Kidney (tissue), 14 donors: ENCODE results near the gene FBN1. TPM values are rescaled to one million over a fixed set of nuclear protein-coding genes. Genes with fewer than 3 reads are reported as not detected.

Experiments used
- DNase-seq, 5 donors: peaks; one replicate each; pipeline ENCODE4 v3.0.0-alpha.2; 2013 to 2020
- FAIRE-seq: peaks from 2 replicates; lab custom pipeline; 2012; peaks lifted over from hg19 to GRCh38; lab: Jason Lieb, UNC
- H3K27ac ChIP-seq, 2 donors: one replicate each; pipeline ENCODE4 v1.7.0; 2013; ENCODE audit warnings: low read depth in 2 of 2, low read length in 2 of 2, inconsistent platforms in 1 of 2
- H3K27me3 ChIP-seq: one replicate; pipeline ENCODE4 v1.7.1; 2013; ENCODE audit warnings: low read length, inconsistent platforms; ENCODE audit not compliant: control insufficient read depth, insufficient read depth
- H3K36me3 ChIP-seq, 3 donors: one replicate each; pipeline versions ENCODE4 v1.7.0 to v1.7.1; 2013; ENCODE audit warnings: low read length in 3 of 3, control low read depth in 1 of 3, inconsistent platforms in 1 of 3; ENCODE audit not compliant: insufficient read depth in 3 of 3, control insufficient read depth in 2 of 3
- H3K4me1 ChIP-seq, 3 donors: one replicate each; pipeline versions ENCODE4 v1.7.0 to v1.7.1; 2013; ENCODE audit warnings: low read length in 3 of 3, inconsistent platforms in 1 of 3, low read depth in 1 of 3; ENCODE audit not compliant: control insufficient read depth in 2 of 3, insufficient read depth in 2 of 3
- H3K4me3 ChIP-seq, 3 donors: one replicate each; pipeline versions ENCODE4 v1.7.0 to v1.8.1; 2013; ENCODE audit warnings: low read length in 3 of 3, control low read depth in 1 of 3, inconsistent platforms in 1 of 3
- H3K9ac ChIP-seq, 3 donors: one replicate each; pipeline versions ENCODE4 v1.7.0 to v1.7.1; 2013; ENCODE audit warnings: low read length in 3 of 3, control low read depth in 1 of 3, inconsistent platforms in 1 of 3
- H3K9me3 ChIP-seq, 3 donors: one replicate each; pipeline versions ENCODE4 v1.7.0 to v1.7.1; 2013; ENCODE audit warnings: low read length in 3 of 3, control low read depth in 1 of 3, inconsistent platforms in 1 of 3; ENCODE audit not compliant: control insufficient read depth in 2 of 3, insufficient read depth in 1 of 3
- CTCF ChIP-seq: IDR thresholded peaks from 3 replicates; pipeline ENCODE4 v1.5.1; 2012; ENCODE audit warnings: mild to moderate bottlenecking, moderate library complexity, borderline replicate concordance; ENCODE audit not compliant: insufficient read depth; ENCODE audit errors: extremely low read depth
- intact Hi-C: fragments of 100-400 bp; cut with DNase I; formaldehyde crosslinking; loops from one replicate; pipeline ENCODE4 v1.11.1; 2022
- polyA plus RNA-seq: library from polyadenylated mRNA; stranded (reverse); fragments of 350-450 nt; fragmentation: Illumina TruSeq; extraction: RNeasy Lipid Tissue Mini Kit (QIAGEN cat#74804); gene quantifications from one replicate; pipeline ENCODE4 v1.2.3, GENCODE V29; 2014; ENCODE audit warnings: low read depth, low replicate concordance; ENCODE audit not compliant: insufficient read depth
- total RNA-seq: library from RNA; stranded (reverse); fragmentation: NEBNext Ultra II Directional; extraction: Animal tissue kit (Norgen Biotek cat#: 25700); gene quantifications from one replicate; pipeline ENCODE4 v1.2.1, GENCODE V29; 2021
- donor health status: control.
- donor health status: control.
- donor health status: control.
- donor health status: control.
- donor health status: control.
- donor health status: DM: yes; HTN: yes; CAD: no.
- donor health status: Normal renal cell carcinoma (clear cell type).

The FBN1 gene
- total and polyA plus RNA-seq, 2 donors from 2014 or later: 2.4 to 30.8 TPM

- H3K4me3 ChIP-seq: no peak overlapping the region
- no peaks in the 10 kb centered on the region for H3K27me3 ChIP-seq
- intact Hi-C loops: no loop called here
- TF ChIP-seq CTCF: no peak
- no peaks in the 10 kb centered on the region for H3K36me3 ChIP-seq
- FAIRE-seq: no peak
- DNase-seq: no peak
- no peak overlapping the region for H3K9ac ChIP-seq
- no peaks in the 10 kb centered on the region for H3K9me3 ChIP-seq
- H3K27ac ChIP-seq: no peak overlapping the region
- no peaks in the 10 kb centered on the region for H3K4me1 ChIP-seq
These were observed 10.6 kb downstream of the FBN1 start for GRCh38 chr15:48634893-48635292.

- no peak overlapping the region for H3K27ac ChIP-seq
- H3K36me3 ChIP-seq: no peaks in the 10 kb centered on the region
- DNase-seq (no peak), FAIRE-seq (no peak)
- no peaks in the 10 kb centered on the region for H3K27me3 ChIP-seq
- no peak overlapping the region for H3K4me3 ChIP-seq
- no peaks in the 10 kb centered on the region for H3K9me3 ChIP-seq
- TF ChIP-seq CTCF: no peak
- H3K4me1 ChIP-seq: no peaks in the 10 kb centered on the region
- intact Hi-C loops: no loop called here
- no peak overlapping the region for H3K9ac ChIP-seq
These were observed 11.4 kb downstream of the FBN1 start for GRCh38 chr15:48634096-48634495.

- no peaks in the 10 kb centered on the region for H3K9me3 ChIP-seq
- FAIRE-seq: no peak
- intact Hi-C loops: no loop called here
- no peak overlapping the region for H3K9ac ChIP-seq
- H3K27me3 ChIP-seq: no peaks in the 10 kb centered on the region
- no peak overlapping the region for H3K27ac ChIP-seq
- no peaks in the 10 kb centered on the region for H3K36me3 ChIP-seq
- H3K4me3 ChIP-seq: no peak overlapping the region
- no peaks in the 10 kb centered on the region for H3K4me1 ChIP-seq
- no peak for DNase-seq
- no peak for TF ChIP-seq CTCF
These were observed 12.9 kb downstream of the FBN1 start for GRCh38 chr15:48632651-48633050.

GRCh38 chr15:48631176-48631770 is 14.2 kb downstream of the FBN1 start:
- H3K4me3 ChIP-seq: no peak overlapping the region
- H3K9ac ChIP-seq: no peak overlapping the region
- no peaks in the 10 kb centered on the region for H3K4me1 ChIP-seq
- DNase-seq: no peak
- intact Hi-C loops: no loop called here
- FAIRE-seq: no peak
- no peaks in the 10 kb centered on the region for H3K9me3 ChIP-seq
- H3K27ac ChIP-seq: no peak overlapping the region
- no peaks in the 10 kb centered on the region for H3K27me3 ChIP-seq
- no peak for TF ChIP-seq CTCF
- no peaks in the 10 kb centered on the region for H3K36me3 ChIP-seq
